Keratinocyte (primary cell): ENCODE data around the gene CGNL1. TPM values are rescaled to one million over a fixed set of nuclear protein-coding genes. Genes with fewer than 3 reads are reported as not detected.

Source experiments
- DNase-seq: peaks from one replicate; pipeline ENCODE4 v3.0.0-alpha.2; 2011; ENCODE audit warnings: low read depth, missing footprints, low spot score
- FAIRE-seq: peaks from 2 replicates; lab custom pipeline; 2011; peaks lifted over from hg19 to GRCh38; lab: Jason Lieb, UNC
- H2AFZ ChIP-seq: 2 replicates; pipeline ENCODE4 v1.6.0; 2012; ENCODE audit warnings: low read length, control low read depth, inconsistent platforms; ENCODE audit not compliant: control insufficient read depth
- H3K27ac ChIP-seq: 2 replicates; pipeline ENCODE4 v1.5.1; 2011; ENCODE audit warnings: low read length; ENCODE audit not compliant: control insufficient read depth, insufficient read depth
- H3K27me3 ChIP-seq: 3 replicates; pipeline ENCODE4 v1.6.0; 2011; ENCODE audit warnings: low read length; ENCODE audit not compliant: control insufficient read depth, insufficient read depth; ENCODE audit errors: extremely low read depth
- H3K36me3 ChIP-seq, 2 experiments: 2 replicates in 1 of 2; 3 replicates in 1 of 2; pipeline ENCODE4 v1.5.1; 2011; ENCODE audit warnings: low read length in 2 of 2, mild to moderate bottlenecking in 1 of 2; ENCODE audit not compliant: control insufficient read depth in 2 of 2, insufficient read depth in 2 of 2; ENCODE audit errors: extremely low read depth in 1 of 2
- H3K4me1 ChIP-seq: 3 replicates; pipeline ENCODE4 v1.5.1; 2011; ENCODE audit warnings: low read length; ENCODE audit not compliant: control insufficient read depth, insufficient read depth; ENCODE audit errors: extremely low read depth
- H3K4me2 ChIP-seq: 3 replicates; pipeline ENCODE4 v1.6.0; 2011; ENCODE audit warnings: low read depth, low read length; ENCODE audit not compliant: control insufficient read depth, insufficient read depth; ENCODE audit errors: extremely low read depth
- H3K4me3 ChIP-seq, 3 experiments: fragments of 200-600 bp in 1 of 3; sonication (generic) in 1 of 3; 2 replicates in 2 of 3; 3 replicates in 1 of 3; pipeline ENCODE4 v1.5.1; 2011 to 2016; ENCODE audit warnings: low read length in 3 of 3, mild to moderate bottlenecking in 3 of 3, control low read depth in 2 of 3, inconsistent platforms in 1 of 3, low read depth in 1 of 3, mixed read lengths in 1 of 3, mixed run types in 1 of 3, moderate library complexity in 1 of 3; ENCODE audit not compliant: control insufficient read depth in 2 of 3, insufficient read depth in 2 of 3; ENCODE audit errors: extremely low read depth in 1 of 3
- H3K79me2 ChIP-seq: 2 replicates; pipeline ENCODE4 v1.6.0; 2012; ENCODE audit warnings: low read length; ENCODE audit not compliant: control insufficient read depth, insufficient read depth
- H3K9ac ChIP-seq: 3 replicates; pipeline ENCODE4 v1.6.0; 2011; ENCODE audit warnings: low read length; ENCODE audit not compliant: control insufficient read depth, insufficient read depth; ENCODE audit errors: extremely low read depth
- H3K9me1 ChIP-seq: 3 replicates; pipeline ENCODE4 v1.6.0; 2011; ENCODE audit warnings: low read length; ENCODE audit not compliant: control insufficient read depth, insufficient read depth; ENCODE audit errors: extremely low read depth
- H3K9me3 ChIP-seq: 2 replicates; pipeline ENCODE4 v1.5.1; 2012; ENCODE audit warnings: low read depth, low read length; ENCODE audit not compliant: control insufficient read depth
- H4K20me1 ChIP-seq: 3 replicates; pipeline ENCODE4 v1.6.0; 2011; ENCODE audit warnings: low read length; ENCODE audit not compliant: control insufficient read depth, insufficient read depth; ENCODE audit errors: extremely low read depth
- CTCF ChIP-seq, 3 experiments: IDR thresholded peaks in 1 of 3; conservative IDR thresholded peaks in 1 of 3; optimal IDR thresholded peaks in 1 of 3; 2 replicates in 2 of 3; 3 replicates in 1 of 3; pipeline versions ENCODE3 to v1.5.1; 2011; ENCODE audit warnings: low read length in 3 of 3, mild to moderate bottlenecking in 3 of 3, moderate library complexity in 2 of 3, control low read depth in 1 of 3, inconsistent platforms in 1 of 3; ENCODE audit not compliant: insufficient read depth in 2 of 3; ENCODE audit errors: extremely low read depth in 1 of 3
- EZH2 ChIP-seq: IDR thresholded peaks from one replicate; pipeline ENCODE4 v1.6.1; 2012; ENCODE audit warnings: inconsistent platforms, mild to moderate bottlenecking, low read length, moderate library complexity
- dilution Hi-C: fragments of 300-500 bp; cut with MboI; formaldehyde crosslinking; loops from one replicate; pipeline ENCODE4 v1.7.0; 2020; ENCODE audit warnings: low sequenced_read_pairs; ENCODE audit not compliant: extremely low pct_ligation_motif_present
- polyA plus RNA-seq, 5 experiments: library from polyadenylated mRNA; depleted of rRNA in 3 of 5; stranded (reverse) in 3 of 5; stranded (forward) in 1 of 5; unstranded in 1 of 5; fragments of >200 nt; gene quantifications; 1 replicate in 1 of 5; 2 replicates in 3 of 5; 3 replicates in 1 of 5; pipeline versions ENCODE4 v1.2.1 to v1.2.3, GENCODE V29; 2011 to 2012; ENCODE audit warnings: missing spikeins in 2 of 5, low read depth in 1 of 5, low replicate concordance in 1 of 5

The CGNL1 gene
- polyA plus RNA-seq, 1 donor (not counting 4 experiments of a cell fraction or from before 2014, with no cell fraction given), result 0.05 TPM

- Histone ChIP-seq H3K79me2 (no peaks in the 10 kb centered on the region), H3K9me1 (no peaks in the 10 kb centered on the region), H3K36me3 (no peaks in the 10 kb centered on the region), H3K27me3 (peaks cover 7% of the 10 kb centered on the region), H3K4me1 (no peaks in the 10 kb centered on the region), H2AFZ (no peak overlapping the region), H3K4me2 (no peak overlapping the region), H3K9ac (no peak overlapping the region), H3K9me3 (no peaks in the 10 kb centered on the region), H4K20me1 (no peaks in the 10 kb centered on the region), H3K27ac (no peak overlapping the region), H3K4me3 (no peak overlapping the region)
- DNase-seq (no peak), FAIRE-seq (no peak)
- dilution Hi-C loops, result loop anchor here (25.0 kb wide), 1 partner anchor 200 kb away; no protein-coding TSS in a partner anchor
- no peak for TF ChIP-seq CTCF (optimal IDR thresholded peaks at IDR 0.05 in 1 of 3, IDR thresholded peaks at IDR 0.05 in 1 of 3, conservative IDR thresholded peaks at IDR 0.05 in 1 of 3; ENCODE audit: extremely low read depth in 1 of 3, insufficient read depth in 2 of 3, low read length in 3 of 3)
- TF ChIP-seq EZH2, result no peak
Measured at GRCh38 chr15:57537488-57538264, 161.4 kb downstream of the CGNL1 start.

GRCh38 chr15:57538265-57538529 is 161.9 kb downstream of the CGNL1 start:
- H3K9me1 ChIP-seq, result no peaks in the 10 kb centered on the region
- H3K27me3 ChIP-seq, result peaks cover 7% of the 10 kb centered on the region
- no peak for TF ChIP-seq EZH2
- no peak for TF ChIP-seq CTCF (optimal IDR thresholded peaks at IDR 0.05 in 1 of 3, IDR thresholded peaks at IDR 0.05 in 1 of 3, conservative IDR thresholded peaks at IDR 0.05 in 1 of 3; ENCODE audit: extremely low read depth in 1 of 3, insufficient read depth in 2 of 3, low read length in 3 of 3)
- H3K27ac ChIP-seq, result no peak overlapping the region
- H3K36me3 ChIP-seq, result no peaks in the 10 kb centered on the region
- H3K9ac ChIP-seq, result no peak overlapping the region
- no peaks in the 10 kb centered on the region for H4K20me1 ChIP-seq
- H3K4me1 ChIP-seq, result no peaks in the 10 kb centered on the region
- H3K4me2 ChIP-seq, result no peak overlapping the region
- FAIRE-seq (no peak), DNase-seq (no peak)
- H2AFZ ChIP-seq, result no peak overlapping the region
- no peaks in the 10 kb centered on the region for H3K9me3 ChIP-seq
- dilution Hi-C loops, result loop anchor here (25.0 kb wide), 1 partner anchor 201 kb away; no protein-coding TSS in a partner anchor
- H3K79me2 ChIP-seq, result no peaks in the 10 kb centered on the region
- no peak overlapping the region for H3K4me3 ChIP-seq
